ENCODE data around the gene ADORA2B.

GRCh38 chr17:15910791-15911190 lies 34.1 kb upstream of the ADORA2B start:
- TF ChIP-seq POLR2A (IDR thresholded peaks at IDR 0.05) (no peak), CTCF (IDR thresholded peaks at IDR 0.05) (no peak)

All from right lobe of liver (tissue), 4 donors.